Muscle layer of colon (tissue), 2 donors: ENCODE data around the gene F2R.

ENCODE experiments used
- H3K27ac ChIP-seq: one replicate; pipeline ENCODE4 v1.7.0; 2013; ENCODE audit warnings: low read depth, mild to moderate bottlenecking, low read length, moderate library complexity
- H3K27me3 ChIP-seq, 2 donors: one replicate each; pipeline ENCODE4 v1.7.0; 2013; ENCODE audit warnings: low read length in 2 of 2, mild to moderate bottlenecking in 2 of 2; ENCODE audit not compliant: insufficient read depth in 2 of 2, control insufficient read depth in 1 of 2
- H3K36me3 ChIP-seq: one replicate; pipeline ENCODE4 v1.7.0; 2013; ENCODE audit warnings: mild to moderate bottlenecking, low read length; ENCODE audit not compliant: insufficient read depth
- H3K4me1 ChIP-seq: one replicate; pipeline ENCODE4 v1.7.0; 2013; ENCODE audit warnings: mild to moderate bottlenecking, low read length; ENCODE audit not compliant: insufficient read depth
- H3K4me3 ChIP-seq, 2 donors: one replicate each; pipeline ENCODE4 v1.7.0; 2013; ENCODE audit warnings: low read length in 2 of 2, low read depth in 1 of 2, mild to moderate bottlenecking in 1 of 2, moderate library complexity in 1 of 2
- H3K9ac ChIP-seq: one replicate; pipeline ENCODE4 v1.7.0; 2013; ENCODE audit warnings: low read length
- H3K9me3 ChIP-seq: one replicate; pipeline ENCODE4 v1.7.0; 2013; ENCODE audit warnings: mild to moderate bottlenecking, low read length
- donor health status: abdominal sarcoma.
- donor health status: Adenocarcinoma of cecum.

Gene F2R

DNA sequence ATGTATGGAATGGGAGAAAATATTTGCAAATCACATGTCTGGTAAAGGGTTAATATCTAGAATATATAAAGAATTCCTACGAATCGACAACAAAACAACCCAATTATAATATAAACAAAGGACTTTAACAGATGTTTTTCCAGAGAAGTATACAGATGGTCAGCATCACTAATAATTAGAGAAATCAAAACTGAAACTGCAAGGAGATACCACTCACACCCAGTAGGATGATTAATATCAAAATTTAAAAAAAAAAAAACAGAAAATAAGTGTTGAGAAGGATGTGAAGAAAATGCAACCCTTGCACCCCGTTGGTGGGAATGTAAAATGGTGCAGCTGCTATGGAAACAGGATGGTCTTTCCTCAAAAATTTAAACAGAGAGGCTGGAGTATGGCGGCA lies 34.6 kb upstream of the F2R start:
- Histone ChIP-seq H3K9ac (no peak overlapping the region), H3K9me3 (no peaks in the 10 kb centered on the region), H3K4me1 (no peaks in the 10 kb centered on the region), H3K27ac (no peak overlapping the region), H3K36me3 (no peaks in the 10 kb centered on the region), H3K27me3 (no peaks in the 10 kb centered on the region), H3K4me3 (no peak overlapping the region)

DNA sequence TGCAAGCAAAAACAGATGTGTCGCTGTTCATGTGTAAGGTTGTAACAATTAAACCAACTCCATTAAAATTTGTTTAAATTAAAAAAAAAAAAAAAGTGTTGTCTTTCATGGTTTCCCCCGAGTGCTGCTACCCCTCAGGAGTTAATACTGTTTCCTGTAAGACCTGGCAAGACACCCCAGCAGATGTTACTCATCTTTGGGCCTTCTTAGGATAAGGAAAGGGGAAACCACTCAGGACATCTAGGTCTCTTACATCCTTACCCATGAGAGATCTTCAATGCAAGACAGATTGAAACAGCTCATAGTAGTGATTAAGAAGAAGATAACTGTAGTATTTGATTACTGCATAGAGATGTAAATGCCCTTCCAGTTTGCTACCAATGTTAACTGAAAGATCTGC lies 33.5 kb upstream of the F2R start:
- Histone ChIP-seq H3K27me3 (no peaks in the 10 kb centered on the region), H3K9ac (no peak overlapping the region), H3K9me3 (no peaks in the 10 kb centered on the region), H3K27ac (no peak overlapping the region), H3K4me3 (no peak overlapping the region), H3K36me3 (no peaks in the 10 kb centered on the region), H3K4me1 (no peaks in the 10 kb centered on the region)

DNA sequence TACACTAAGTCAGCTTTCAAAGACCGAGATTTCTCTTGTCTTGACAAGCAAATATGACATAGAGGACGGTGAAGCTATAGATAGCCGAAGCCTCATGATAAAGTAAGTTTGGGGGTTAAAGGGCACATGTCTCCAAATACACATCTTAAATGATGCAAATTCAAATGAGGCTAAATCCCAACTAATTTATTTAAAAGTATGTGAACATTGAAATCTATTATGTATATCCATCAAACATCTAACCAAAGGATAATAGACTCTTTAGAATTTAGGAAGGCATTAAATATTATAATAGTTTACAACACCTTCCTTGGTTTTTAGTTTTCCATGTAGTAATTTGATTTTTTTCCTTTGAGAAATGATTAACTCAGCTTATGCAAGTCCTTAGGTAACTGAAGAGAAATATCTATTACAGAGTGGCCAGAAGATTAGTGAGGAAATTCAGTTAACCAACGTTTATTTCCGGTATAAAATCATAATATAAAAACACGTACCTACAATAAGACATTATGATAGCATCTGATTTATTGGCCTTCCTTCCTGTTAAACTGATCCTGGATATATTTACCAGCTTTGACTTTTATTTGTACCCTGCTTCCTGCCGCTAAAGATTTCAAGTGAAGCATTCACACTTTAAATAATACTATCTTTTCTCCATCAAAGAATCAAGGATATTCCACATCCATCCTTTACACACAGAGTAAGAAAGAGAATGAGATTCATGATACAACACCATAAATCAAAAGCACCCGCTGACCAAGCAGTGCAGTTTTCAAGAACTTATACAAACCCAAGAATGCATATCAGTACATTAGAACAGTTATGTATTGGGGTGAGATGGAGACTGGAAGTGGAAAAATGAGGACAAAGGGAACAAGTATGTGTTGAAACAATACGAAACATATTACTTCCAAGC lies 31.9 kb upstream of the F2R start:
- Histone ChIP-seq H3K36me3 (no peaks in the 10 kb centered on the region), H3K4me3 (no peak overlapping the region), H3K27me3 (no peaks in the 10 kb centered on the region), H3K27ac (no peak overlapping the region), H3K4me1 (no peaks in the 10 kb centered on the region), H3K9me3 (no peaks in the 10 kb centered on the region), H3K9ac (no peak overlapping the region)

DNA sequence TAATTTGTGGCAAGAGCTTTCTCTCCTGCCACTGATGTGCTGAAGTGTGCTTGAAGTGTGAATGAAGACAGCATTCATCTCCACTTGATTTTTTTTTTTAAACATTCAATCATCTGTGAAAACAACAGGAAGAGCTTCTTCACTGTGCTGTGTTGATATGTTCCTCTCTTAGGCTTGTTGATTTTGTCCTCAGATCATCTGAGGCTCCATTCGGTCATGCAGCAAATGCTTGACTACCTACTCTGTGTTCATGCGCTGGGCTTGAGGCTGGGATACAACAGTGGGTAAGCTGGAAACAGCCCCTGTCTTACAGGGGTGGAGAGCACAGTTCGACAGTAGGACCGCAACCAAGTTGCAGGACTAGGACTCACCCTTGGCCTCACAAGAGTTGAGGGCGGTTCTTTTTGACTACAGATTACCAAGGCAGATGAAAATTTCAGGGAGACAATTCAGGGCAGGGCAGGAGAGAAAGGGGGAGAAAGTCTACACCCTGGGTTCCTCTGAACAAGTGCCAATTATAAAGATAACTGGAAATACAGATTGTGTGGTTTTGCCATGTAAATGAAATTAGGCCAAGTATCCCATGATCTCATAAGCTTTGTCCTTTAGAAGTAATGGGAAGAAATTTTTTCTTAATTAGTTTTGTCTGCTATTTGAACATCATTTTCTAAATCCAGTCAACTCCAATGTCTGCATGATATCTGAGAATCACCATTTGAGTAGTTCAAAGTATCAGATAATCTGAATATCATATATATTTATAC lies 31.0 kb upstream of the F2R start:
- Histone ChIP-seq H3K27ac (no peak overlapping the region), H3K27me3 (no peaks in the 10 kb centered on the region), H3K36me3 (no peaks in the 10 kb centered on the region), H3K9ac (no peak overlapping the region), H3K4me3 (no peak overlapping the region), H3K4me1 (no peaks in the 10 kb centered on the region), H3K9me3 (no peaks in the 10 kb centered on the region)

DNA sequence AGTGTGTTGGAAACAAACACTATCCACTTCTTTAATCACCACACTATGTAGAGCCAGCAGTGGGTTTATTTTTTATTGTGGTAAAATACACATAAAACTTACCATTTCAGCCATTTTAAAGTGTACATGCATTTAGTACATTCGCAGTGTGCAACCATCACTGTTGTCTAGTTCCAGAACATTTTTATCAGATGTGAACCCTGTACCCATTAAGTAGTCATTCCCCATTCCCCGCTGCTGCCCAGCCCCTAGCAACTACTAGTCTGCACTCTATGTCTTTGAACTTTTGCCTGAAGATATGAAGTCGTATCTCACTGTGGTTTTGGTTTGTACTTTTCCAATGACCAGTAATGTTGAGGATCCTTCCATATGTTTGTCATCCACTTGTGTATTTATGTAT lies 30.2 kb upstream of the F2R start:
- Histone ChIP-seq H3K9ac (no peak overlapping the region), H3K4me3 (no peak overlapping the region), H3K27me3 (no peaks in the 10 kb centered on the region), H3K27ac (no peak overlapping the region), H3K9me3 (no peaks in the 10 kb centered on the region), H3K4me1 (no peaks in the 10 kb centered on the region), H3K36me3 (no peaks in the 10 kb centered on the region)

DNA sequence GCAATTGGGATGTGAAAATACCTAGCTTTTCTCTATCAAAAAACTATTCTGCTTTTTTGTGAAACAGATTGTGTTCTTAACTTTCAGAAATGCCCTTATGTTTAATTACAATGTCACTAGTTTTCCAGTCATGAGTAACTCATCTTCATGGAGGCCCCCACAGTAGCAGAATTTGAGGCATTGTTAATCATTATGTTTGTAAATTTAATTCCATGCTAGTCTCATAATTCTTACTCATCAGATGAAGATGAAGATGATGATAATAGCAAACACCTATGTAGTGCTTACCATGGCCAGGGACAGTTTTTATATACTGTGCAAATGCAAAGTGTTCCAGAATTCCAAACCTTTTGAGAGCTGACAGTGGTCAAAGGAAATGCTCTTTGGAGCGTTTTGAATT lies 27.7 kb upstream of the F2R start:
- no peaks in the 10 kb centered on the region for H3K4me1 ChIP-seq
- no peaks in the 10 kb centered on the region for H3K9me3 ChIP-seq

DNA sequence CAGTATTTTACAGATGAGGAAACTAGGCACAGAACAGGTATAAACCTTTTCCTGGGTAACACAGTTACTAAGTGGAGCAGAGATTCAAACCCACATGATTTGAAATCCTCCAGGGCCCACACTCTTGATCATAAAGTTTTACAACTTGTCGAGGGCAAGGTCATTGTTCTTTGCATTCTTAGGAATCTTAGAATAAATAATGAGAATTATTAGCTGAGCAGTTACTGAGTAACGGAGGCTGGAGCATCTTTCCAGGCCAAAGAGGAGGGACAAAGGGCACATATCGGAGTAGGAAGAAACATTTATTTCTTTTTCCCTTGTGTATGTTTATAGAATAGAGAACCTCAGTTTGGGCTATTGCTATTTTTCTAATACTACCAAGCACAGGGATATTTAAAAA lies 27.1 kb upstream of the F2R start:
- Histone ChIP-seq H3K27ac (no peak overlapping the region), H3K4me1 (no peaks in the 10 kb centered on the region), H3K27me3 (no peaks in the 10 kb centered on the region), H3K9ac (no peak overlapping the region), H3K36me3 (no peaks in the 10 kb centered on the region), H3K4me3 (no peak overlapping the region), H3K9me3 (no peaks in the 10 kb centered on the region)

More for the DNA sequence above, 27.7 kb upstream of the F2R start:
- H3K36me3 ChIP-seq = no peaks in the 10 kb centered on the region
- H3K9ac ChIP-seq = no peak overlapping the region
- H3K4me3 ChIP-seq = no peak overlapping the region
- H3K27ac ChIP-seq = no peak overlapping the region
- H3K27me3 ChIP-seq = no peaks in the 10 kb centered on the region

DNA sequence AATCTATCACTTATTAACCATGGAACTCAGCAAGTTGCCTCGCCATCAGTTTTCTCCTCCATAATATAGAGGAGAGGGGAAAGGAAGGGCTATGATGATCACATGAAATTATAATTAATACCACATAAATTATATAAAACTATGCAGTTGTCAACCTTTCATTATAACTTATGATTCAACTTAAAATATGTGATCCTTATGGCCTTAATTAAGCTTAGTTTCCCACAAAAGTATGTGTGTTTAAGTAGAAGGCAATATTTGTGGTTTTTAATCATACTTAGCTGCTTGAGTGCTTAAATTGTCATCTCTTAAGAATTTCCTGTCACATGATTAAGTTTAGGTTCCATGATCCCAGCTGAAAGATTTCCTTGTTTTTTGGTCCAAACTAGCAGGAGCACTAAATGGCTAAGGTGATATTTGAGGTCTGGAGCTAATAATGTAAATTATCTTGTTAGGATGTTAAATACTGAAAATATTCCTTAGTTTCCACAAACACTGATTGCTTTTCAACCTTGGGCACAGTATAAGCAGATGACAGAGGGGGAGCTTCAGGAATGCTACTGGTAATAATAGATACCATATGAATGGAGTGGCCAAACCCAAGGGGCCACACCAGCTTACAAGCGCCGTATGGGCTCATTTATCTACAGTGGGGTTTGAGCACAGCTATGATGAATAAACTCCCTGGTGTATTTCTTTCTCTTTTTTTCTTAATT lies 26.4 kb upstream of the F2R start:
- Histone ChIP-seq H3K27ac (no peak overlapping the region), H3K9ac (no peak overlapping the region), H3K27me3 (no peaks in the 10 kb centered on the region), H3K36me3 (no peaks in the 10 kb centered on the region), H3K4me1 (no peaks in the 10 kb centered on the region), H3K9me3 (no peaks in the 10 kb centered on the region), H3K4me3 (no peak overlapping the region)

DNA sequence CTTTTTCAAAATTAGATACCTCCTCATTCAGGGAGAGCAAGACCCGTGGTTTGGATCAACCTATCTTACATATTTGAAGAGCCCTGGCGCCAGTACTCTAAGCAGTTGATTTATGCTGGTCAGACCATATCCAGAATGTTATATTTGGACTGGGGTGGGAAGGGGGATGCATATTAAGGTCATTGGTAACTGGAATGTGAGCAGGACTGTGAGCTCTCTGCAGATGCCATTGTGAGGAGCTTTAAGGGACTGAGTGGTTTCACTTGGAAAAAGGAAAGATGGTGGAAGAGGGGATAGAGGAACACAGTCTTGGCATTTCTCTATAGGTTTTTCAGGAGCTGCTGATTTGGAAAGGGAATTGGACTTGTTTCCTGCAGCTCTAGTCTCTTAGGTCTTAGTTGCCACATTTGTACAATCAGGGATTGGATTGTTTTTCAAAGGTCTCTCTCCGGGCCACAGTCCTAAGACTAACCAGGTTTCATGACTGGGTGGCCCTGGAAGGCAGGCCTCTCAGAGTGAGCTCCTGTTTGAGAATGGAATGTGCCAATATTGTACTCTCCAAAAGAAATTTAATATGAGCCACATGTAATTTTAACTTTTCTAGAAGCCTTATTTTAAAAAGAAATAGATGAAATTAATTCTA lies 25.8 kb upstream of the F2R start:
- Histone ChIP-seq H3K27ac (no peak overlapping the region), H3K36me3 (no peaks in the 10 kb centered on the region), H3K9ac (no peak overlapping the region), H3K4me1 (no peaks in the 10 kb centered on the region), H3K27me3 (no peaks in the 10 kb centered on the region), H3K9me3 (no peaks in the 10 kb centered on the region), H3K4me3 (no peak overlapping the region)

DNA sequence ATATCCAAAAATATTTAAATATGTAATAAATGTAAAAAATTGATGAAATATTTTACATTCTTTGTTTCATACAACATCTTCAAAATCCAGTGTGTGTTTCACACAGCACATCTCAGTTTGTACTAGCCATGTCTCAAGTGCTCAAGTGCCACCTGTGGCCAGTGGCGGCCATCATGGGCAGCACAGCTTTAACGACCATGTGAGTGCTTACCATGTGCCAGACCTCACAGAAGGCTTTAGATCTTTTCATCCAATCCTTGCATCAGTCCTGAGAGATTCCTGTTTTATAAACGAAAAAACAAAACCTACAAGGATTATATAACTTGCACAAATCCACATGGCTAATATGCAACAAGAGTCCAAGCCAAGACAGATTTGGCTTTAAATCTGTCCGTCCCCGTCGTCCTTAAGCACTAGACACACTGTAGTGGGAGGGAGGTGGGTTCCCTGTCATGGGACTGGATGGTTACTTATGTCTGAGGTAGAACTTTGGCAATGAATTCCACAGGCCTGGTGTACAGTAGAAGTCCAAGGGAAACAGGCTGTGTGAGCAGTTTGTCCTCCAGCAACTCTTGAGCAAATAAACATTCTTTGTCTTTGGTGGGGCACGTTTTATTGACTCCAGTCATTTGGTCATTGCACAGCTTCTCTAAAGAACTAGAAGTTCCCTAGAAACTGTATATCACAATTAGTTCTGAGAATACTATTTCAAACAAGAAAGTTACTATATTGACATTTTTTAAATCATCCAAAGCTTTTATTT lies 25.0 kb upstream of the F2R start:
- no peaks in the 10 kb centered on the region for H3K27me3 ChIP-seq
- H3K4me3 ChIP-seq = no peak overlapping the region
- no peak overlapping the region for H3K27ac ChIP-seq
- no peaks in the 10 kb centered on the region for H3K36me3 ChIP-seq
- no peaks in the 10 kb centered on the region for H3K9me3 ChIP-seq
- H3K4me1 ChIP-seq = no peaks in the 10 kb centered on the region
- H3K9ac ChIP-seq = no peak overlapping the region
